GM18861 (cell line): ENCODE measurements around the gene CCDC61.

Experiments
- ATAC-seq: cut with Tn5 transposase; IDR thresholded peaks from one replicate; pipeline ENCODE4 v1.9.1; 2021; ENCODE audit not compliant: unreplicated experiment

The CCDC61 gene

GRCh38 chr19:45973553-45974338 lies 21.5 kb upstream of the CCDC61 start, which contains the start of gene NOVA2:
TSS of gene NOVA2 (minus strand) at chr19:45973865. CDS start at chr19:45973351, 514 bp downstream.
- no peak for ATAC-seq

- ATAC-seq: no peak
Observed at GRCh38 chr19:45975306-45976070, 19.8 kb upstream of the CCDC61 start.

GRCh38 chr19:45976178-45976577 lies 19.1 kb upstream of the CCDC61 start:
- ATAC-seq: no peak

GRCh38 chr19:45978156-45978555 lies 17.1 kb upstream of the CCDC61 start:
- ATAC-seq: no peak

GRCh38 chr19:45981350-45981749 lies 13.9 kb upstream of the CCDC61 start:
- ATAC-seq: no peak

GRCh38 chr19:45985321-45985720 lies 9.9 kb upstream of the CCDC61 start:
- ATAC-seq: no peak

- ATAC-seq: no peak
Observed at GRCh38 chr19:45990113-45990728, 5.0 kb upstream of the CCDC61 start.

GRCh38 chr19:45994456-45994997 lies 740 bp upstream of the CCDC61 start:
- ATAC-seq: no peak

- no peak for ATAC-seq
Observed at GRCh38 chr19:45995715-45996385, 583 bp downstream of the CCDC61 start.

GRCh38 chr19:45996933-45997332 lies 1.7 kb downstream of the CCDC61 start:
- ATAC-seq: no peak

GRCh38 chr19:45998834-45999233 lies 3.6 kb downstream of the CCDC61 start:
- ATAC-seq: no peak

- no peak for ATAC-seq
Observed at GRCh38 chr19:45999653-46000121, 4.4 kb downstream of the CCDC61 start.

- ATAC-seq: no peak
Observed at GRCh38 chr19:46000491-46001246, 5.4 kb downstream of the CCDC61 start.

GRCh38 chr19:46002678-46003275 lies 7.5 kb downstream of the CCDC61 start:
- ATAC-seq: no peak

GRCh38 chr19:46006411-46006810 lies 11.1 kb downstream of the CCDC61 start:
- ATAC-seq: no peak

GRCh38 chr19:46009530-46010510 lies 14.6 kb downstream of the CCDC61 start:
- no peak for ATAC-seq

- no peak for ATAC-seq
Observed at GRCh38 chr19:46014534-46014933, 19.3 kb downstream of the CCDC61 start.

GRCh38 chr19:46014941-46015686 lies 19.8 kb downstream of the CCDC61 start:
- no peak for ATAC-seq
